ENCODE results near the gene PCDHGB5. TPM values are rescaled to one million over a fixed set of nuclear protein-coding genes. Genes with fewer than 3 reads are reported as not detected.

Gene PCDHGB5
- total RNA-seq, 1 donor from 2014 or later = 3.7 TPM

GRCh38 chr5:141360685-141361084 lies 37.1 kb upstream of the PCDHGB5 start:
- Histone ChIP-seq H3K9ac (ENCODE audit: low read depth in 1 of 3, low read length in 3 of 3) (no peak overlapping the region), H3K27ac (ENCODE audit: low read depth, low read length) (no peak overlapping the region), H3K4me1 (ENCODE audit: control insufficient read depth in 3 of 3, insufficient read depth in 3 of 3, low read length in 3 of 3) (peaks cover 0 to 4% (median 0%) of the 10 kb centered on the region in 3 donors), H3K9me3 (ENCODE audit: control insufficient read depth in 3 of 3, low read length in 3 of 3) (peaks cover 11 to 41% (median 34%) of the 10 kb centered on the region in 3 donors), H3K27me3 (ENCODE audit: control insufficient read depth in 3 of 3, insufficient read depth in 3 of 3, low read length in 3 of 3) (peaks cover 7 to 38% (median 21%) of the 10 kb centered on the region in 3 donors), H3K4me3 (ENCODE audit: low read length in 3 of 3) (peak overlapping the region in 2 of 3 donors; percentile 48 to 72), H3K36me3 (ENCODE audit: control insufficient read depth in 3 of 3, insufficient read depth in 3 of 3, low read length in 3 of 3) (peaks cover 0 to 7% (median 4%) of the 10 kb centered on the region in 3 donors)

GRCh38 chr5:141362719-141363118 lies 35.0 kb upstream of the PCDHGB5 start:
- Histone ChIP-seq H3K4me3 (ENCODE audit: low read length in 3 of 3) (no peak overlapping the region), H3K27me3 (ENCODE audit: control insufficient read depth in 3 of 3, insufficient read depth in 3 of 3, low read length in 3 of 3) (peaks cover 12 to 36% (median 16%) of the 10 kb centered on the region in 3 donors)

GRCh38 chr5:141363952-141364660 lies 33.6 kb upstream of the PCDHGB5 start, which contains the start of gene PCDHGA5:
TSS of gene PCDHGA5 (plus strand) at chr5:141364162. CDS start at chr5:141364331, 169 bp downstream.
- Histone ChIP-seq H3K4me1 (ENCODE audit: control insufficient read depth in 3 of 3, insufficient read depth in 3 of 3, low read length in 3 of 3) (no peaks in the 10 kb centered on the region), H3K9ac (ENCODE audit: low read depth in 1 of 3, low read length in 3 of 3) (no peak within 1 kb of the TSS), H3K9me3 (ENCODE audit: control insufficient read depth in 3 of 3, low read length in 3 of 3) (peaks cover 10 to 32% (median 29%) of the 10 kb centered on the region in 3 donors), H3K4me3 (ENCODE audit: low read length in 3 of 3) (peak within 1 kb of the TSS in 2 of 3 donors; percentile 41 to 52), H3K36me3 (ENCODE audit: control insufficient read depth in 3 of 3, insufficient read depth in 3 of 3, low read length in 3 of 3) (peaks cover 0 to 10% (median 7%) of the 10 kb centered on the region in 3 donors), H3K27me3 (ENCODE audit: control insufficient read depth in 3 of 3, insufficient read depth in 3 of 3, low read length in 3 of 3) (peaks cover 12 to 36% (median 16%) of the 10 kb centered on the region in 3 donors), H3K27ac (ENCODE audit: low read depth, low read length) (no peak within 1 kb of the TSS)

More at GRCh38 chr5:141362719-141363118, 35.0 kb upstream of the PCDHGB5 start:
- Histone ChIP-seq H3K27ac (ENCODE audit: low read depth, low read length) (no peak overlapping the region), H3K4me1 (ENCODE audit: control insufficient read depth in 3 of 3, insufficient read depth in 3 of 3, low read length in 3 of 3) (no peaks in the 10 kb centered on the region), H3K9ac (ENCODE audit: low read depth in 1 of 3, low read length in 3 of 3) (no peak overlapping the region), H3K9me3 (ENCODE audit: control insufficient read depth in 3 of 3, low read length in 3 of 3) (peaks cover 10 to 32% (median 25%) of the 10 kb centered on the region in 3 donors), H3K36me3 (ENCODE audit: control insufficient read depth in 3 of 3, insufficient read depth in 3 of 3, low read length in 3 of 3) (peaks cover 0 to 10% (median 7%) of the 10 kb centered on the region in 3 donors)

GRCh38 chr5:141366016-141366896 lies 31.5 kb upstream of the PCDHGB5 start:
- peaks cover 0 to 15% (median 7%) of the 10 kb centered on the region in 3 donors for H3K36me3 ChIP-seq (ENCODE audit: control insufficient read depth in 3 of 3, insufficient read depth in 3 of 3, low read length in 3 of 3)
- H3K4me3 ChIP-seq (ENCODE audit: low read length in 3 of 3) = peak overlapping the region in 1 of 3 donors; percentile 27
- peaks cover 14 to 37% (median 28%) of the 10 kb centered on the region in 3 donors for H3K9me3 ChIP-seq (ENCODE audit: control insufficient read depth in 3 of 3, low read length in 3 of 3)
- H3K27ac ChIP-seq (ENCODE audit: low read depth, low read length) = no peak overlapping the region
- H3K27me3 ChIP-seq (ENCODE audit: control insufficient read depth in 3 of 3, insufficient read depth in 3 of 3, low read length in 3 of 3) = peaks cover 12 to 26% (median 16%) of the 10 kb centered on the region in 3 donors
- H3K4me1 ChIP-seq (ENCODE audit: control insufficient read depth in 3 of 3, insufficient read depth in 3 of 3, low read length in 3 of 3) = peaks cover 0 to 5% (median 0%) of the 10 kb centered on the region in 3 donors
- H3K9ac ChIP-seq (ENCODE audit: low read depth in 1 of 3, low read length in 3 of 3) = no peak overlapping the region

- no peak within 1 kb of the TSS for H3K27ac ChIP-seq (ENCODE audit: low read depth, low read length)
These were observed 27.5 kb upstream of the PCDHGB5 start, which contains the start of gene PCDHGB3 for GRCh38 chr5:141369994-141370848. TSS of gene PCDHGB3 (plus strand) at chr5:141370242. CDS start at chr5:141370395, 153 bp downstream.

GRCh38 chr5:141371572-141372475 lies 25.9 kb upstream of the PCDHGB5 start:
- peaks cover 9 to 17% (median 10%) of the 10 kb centered on the region in 3 donors for H3K27me3 ChIP-seq (ENCODE audit: control insufficient read depth in 3 of 3, insufficient read depth in 3 of 3, low read length in 3 of 3)
- H3K27ac ChIP-seq (ENCODE audit: low read depth, low read length) = no peak overlapping the region
- H3K36me3 ChIP-seq (ENCODE audit: control insufficient read depth in 3 of 3, insufficient read depth in 3 of 3, low read length in 3 of 3) = peaks cover 0 to 10% (median 2%) of the 10 kb centered on the region in 3 donors
- H3K4me1 ChIP-seq (ENCODE audit: control insufficient read depth in 3 of 3, insufficient read depth in 3 of 3, low read length in 3 of 3) = peaks cover 0 to 11% (median 0%) of the 10 kb centered on the region in 3 donors
- peaks cover 21 to 41% (median 28%) of the 10 kb centered on the region in 3 donors for H3K9me3 ChIP-seq (ENCODE audit: control insufficient read depth in 3 of 3, low read length in 3 of 3)
- peak overlapping the region; percentile 33 to 41 (median 36) for H3K4me3 ChIP-seq (ENCODE audit: low read length in 3 of 3)
- no peak overlapping the region for H3K9ac ChIP-seq (ENCODE audit: low read depth in 1 of 3, low read length in 3 of 3)

More at GRCh38 chr5:141369994-141370848, 27.5 kb upstream of the PCDHGB5 start, which contains the start of gene PCDHGB3:
- Histone ChIP-seq H3K4me1 (ENCODE audit: control insufficient read depth in 3 of 3, insufficient read depth in 3 of 3, low read length in 3 of 3) (peaks cover 0 to 11% (median 0%) of the 10 kb centered on the region in 3 donors), H3K9ac (ENCODE audit: low read depth in 1 of 3, low read length in 3 of 3) (peak within 1 kb of the TSS; percentile 34 to 54 (median 42)), H3K9me3 (ENCODE audit: control insufficient read depth in 3 of 3, low read length in 3 of 3) (peaks cover 30 to 44% (median 32%) of the 10 kb centered on the region in 3 donors), H3K4me3 (ENCODE audit: low read length in 3 of 3) (peak within 1 kb of the TSS; percentile 55 to 61 (median 58)), H3K27me3 (ENCODE audit: control insufficient read depth in 3 of 3, insufficient read depth in 3 of 3, low read length in 3 of 3) (peaks cover 16 to 18% (median 17%) of the 10 kb centered on the region in 3 donors), H3K36me3 (ENCODE audit: control insufficient read depth in 3 of 3, insufficient read depth in 3 of 3, low read length in 3 of 3) (peaks cover 0 to 14% (median 5%) of the 10 kb centered on the region in 3 donors)

- H3K36me3 ChIP-seq (ENCODE audit: control insufficient read depth in 3 of 3, insufficient read depth in 3 of 3, low read length in 3 of 3) = peaks cover 0 to 10% (median 2%) of the 10 kb centered on the region in 3 donors
- peak within 1 kb of the TSS; percentile 57 to 63 (median 61) for H3K4me3 ChIP-seq (ENCODE audit: low read length in 3 of 3)
- peaks cover 9 to 17% (median 10%) of the 10 kb centered on the region in 3 donors for H3K27me3 ChIP-seq (ENCODE audit: control insufficient read depth in 3 of 3, insufficient read depth in 3 of 3, low read length in 3 of 3)
- H3K4me1 ChIP-seq (ENCODE audit: control insufficient read depth in 3 of 3, insufficient read depth in 3 of 3, low read length in 3 of 3) = peaks cover 0 to 11% (median 0%) of the 10 kb centered on the region in 3 donors
- H3K9ac ChIP-seq (ENCODE audit: low read depth in 1 of 3, low read length in 3 of 3) = peak within 1 kb of the TSS in 1 of 3 donors; percentile 33
- peaks cover 21 to 41% (median 26%) of the 10 kb centered on the region in 3 donors for H3K9me3 ChIP-seq (ENCODE audit: control insufficient read depth in 3 of 3, low read length in 3 of 3)
- no peak within 1 kb of the TSS for H3K27ac ChIP-seq (ENCODE audit: low read depth, low read length)
These were observed 24.0 kb upstream of the PCDHGB5 start, which contains the start of gene PCDHGA6 for GRCh38 chr5:141373673-141374317. TSS of gene PCDHGA6 (plus strand) at chr5:141373891. CDS start at chr5:141374084, 193 bp downstream.

GRCh38 chr5:141374627-141375026 lies 23.1 kb upstream of the PCDHGB5 start:
- H3K36me3 ChIP-seq (ENCODE audit: control insufficient read depth in 3 of 3, insufficient read depth in 3 of 3, low read length in 3 of 3) = peaks cover 0 to 10% (median 2%) of the 10 kb centered on the region in 3 donors
- H3K27ac ChIP-seq (ENCODE audit: low read depth, low read length) = no peak overlapping the region
- H3K4me1 ChIP-seq (ENCODE audit: control insufficient read depth in 3 of 3, insufficient read depth in 3 of 3, low read length in 3 of 3) = peaks cover 0 to 11% (median 0%) of the 10 kb centered on the region in 3 donors
- no peak overlapping the region for H3K9ac ChIP-seq (ENCODE audit: low read depth in 1 of 3, low read length in 3 of 3)
- peaks cover 9 to 17% (median 10%) of the 10 kb centered on the region in 3 donors for H3K27me3 ChIP-seq (ENCODE audit: control insufficient read depth in 3 of 3, insufficient read depth in 3 of 3, low read length in 3 of 3)
- peak overlapping the region; percentile 41 to 61 (median 57) for H3K4me3 ChIP-seq (ENCODE audit: low read length in 3 of 3)
- H3K9me3 ChIP-seq (ENCODE audit: control insufficient read depth in 3 of 3, low read length in 3 of 3) = peaks cover 21 to 41% (median 24%) of the 10 kb centered on the region in 3 donors
